NCI-H128 (cell line): Measurements from ENCODE around the gene TMEM236.

Source experiments
- DNase-seq: peaks from one replicate; lab custom pipeline; 2025; ENCODE audit not compliant: unreplicated experiment; lab: John Stamatoyannopoulos, UW

The TMEM236 gene

DNA sequence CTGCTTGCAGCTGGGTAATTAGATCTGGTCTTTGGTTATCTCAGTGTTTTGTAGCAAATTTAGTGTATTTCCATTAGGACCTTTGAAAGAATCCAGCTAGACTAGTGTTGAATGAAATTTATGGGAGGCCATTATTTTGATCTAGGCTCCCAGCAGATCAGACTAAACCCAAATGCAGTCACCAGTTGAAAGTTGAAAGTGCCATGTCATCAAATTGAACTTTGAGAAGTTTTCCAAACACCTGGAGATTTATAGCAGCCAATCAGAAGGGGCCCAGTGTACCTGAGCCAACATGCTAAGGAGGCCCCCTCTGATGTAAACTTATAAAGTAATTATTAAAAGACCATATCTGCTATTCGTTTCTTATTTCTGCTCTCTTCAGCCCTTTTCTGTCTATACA is 11.3 kb upstream of the TMEM236 start:
- DNase-seq: no peak

DNA sequence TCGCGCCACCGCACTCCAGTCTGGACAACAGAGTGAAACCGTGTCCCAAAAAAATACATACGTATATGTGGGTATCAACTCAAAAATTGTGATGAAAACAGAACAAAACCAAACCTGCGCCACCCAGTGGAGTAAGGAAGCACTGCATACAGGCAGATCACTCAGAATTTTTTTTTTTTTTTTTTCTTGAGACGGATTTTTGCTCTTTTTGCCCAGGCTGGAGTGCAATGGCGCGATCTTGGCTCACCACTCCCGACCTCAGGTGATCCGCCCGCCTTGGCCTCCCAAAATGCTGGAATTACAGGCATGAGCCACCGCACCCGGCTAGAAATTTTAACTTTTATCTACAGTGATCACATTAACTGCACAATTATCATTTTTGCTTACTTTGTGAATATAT is 9.1 kb upstream of the TMEM236 start:
- DNase-seq: no peak

DNA sequence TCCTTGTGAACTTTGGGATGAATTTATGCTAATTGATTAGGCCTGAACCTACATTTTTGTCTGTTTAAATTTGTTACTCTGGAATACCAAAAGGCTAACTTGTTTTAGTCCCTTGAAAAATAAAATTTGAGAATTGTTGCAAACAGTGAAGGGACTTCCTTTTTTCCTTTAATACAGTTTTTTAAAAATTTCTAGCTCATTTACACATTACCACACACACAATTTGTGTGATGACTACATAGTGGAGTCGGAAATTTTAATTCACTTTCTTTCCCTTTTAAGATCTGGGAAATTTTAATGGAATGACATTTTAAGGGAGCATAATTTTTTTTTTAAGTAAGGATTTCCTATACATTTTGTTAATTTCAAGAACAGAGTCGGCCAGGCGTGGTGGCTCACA is 8.6 kb upstream of the TMEM236 start:
- DNase-seq: no peak

DNA sequence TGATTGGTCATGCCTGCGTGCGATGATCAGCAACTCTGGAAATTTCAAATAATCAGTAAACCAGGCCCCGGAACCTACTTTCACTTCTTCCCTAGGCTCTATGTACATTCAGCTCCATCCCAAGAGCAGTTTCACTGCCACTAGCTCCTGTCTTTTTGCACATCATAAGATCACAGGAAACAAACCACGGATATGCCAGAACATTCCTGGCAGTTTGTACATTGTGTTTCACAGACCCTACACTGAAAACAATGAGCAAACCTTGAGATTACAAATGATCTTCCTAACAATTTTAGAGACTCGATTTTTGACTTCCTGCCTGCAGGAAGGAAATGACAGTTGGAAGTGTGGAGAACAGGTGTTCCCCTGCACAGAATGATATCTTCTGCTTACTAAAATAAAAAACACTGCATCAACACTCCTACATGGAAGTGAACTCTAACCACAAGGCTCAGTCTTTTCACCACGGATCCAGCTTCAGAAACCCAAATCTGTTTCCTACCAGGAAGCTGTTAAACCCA is 7.6 kb upstream of the TMEM236 start:
- DNase-seq: no peak

DNA sequence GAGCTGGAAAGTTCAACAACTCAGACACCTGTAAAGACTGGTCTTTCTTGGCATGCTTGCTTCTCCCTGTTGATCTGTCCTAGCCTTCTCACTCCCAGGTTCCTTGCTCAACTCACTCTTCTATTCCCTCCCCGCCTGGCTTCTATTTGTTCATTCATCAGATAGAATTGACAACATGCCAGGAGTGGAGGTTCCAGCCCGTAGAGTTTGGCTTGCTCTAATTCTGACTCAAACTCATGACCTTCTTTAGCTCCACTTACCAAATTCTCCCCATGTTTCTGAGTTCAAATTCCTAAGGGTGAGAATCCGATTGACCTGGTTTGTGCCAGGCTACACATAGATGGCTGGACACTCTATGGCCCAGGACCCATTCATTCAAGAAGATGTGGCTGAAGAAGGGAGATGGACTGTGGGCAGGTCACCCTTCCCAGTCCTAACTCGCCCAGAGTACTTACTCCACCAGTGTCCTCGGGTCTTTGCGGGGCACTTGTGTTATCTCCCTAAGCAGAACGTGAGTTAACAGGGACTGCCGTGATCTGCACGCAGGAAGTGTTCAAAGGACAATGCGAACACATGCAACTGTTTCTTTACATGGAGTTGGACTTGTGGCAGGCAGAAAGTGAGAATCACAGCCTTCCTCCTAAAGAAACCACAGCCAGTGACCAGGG is 4.0 kb upstream of the TMEM236 start:
- DNase-seq: no peak

DNA sequence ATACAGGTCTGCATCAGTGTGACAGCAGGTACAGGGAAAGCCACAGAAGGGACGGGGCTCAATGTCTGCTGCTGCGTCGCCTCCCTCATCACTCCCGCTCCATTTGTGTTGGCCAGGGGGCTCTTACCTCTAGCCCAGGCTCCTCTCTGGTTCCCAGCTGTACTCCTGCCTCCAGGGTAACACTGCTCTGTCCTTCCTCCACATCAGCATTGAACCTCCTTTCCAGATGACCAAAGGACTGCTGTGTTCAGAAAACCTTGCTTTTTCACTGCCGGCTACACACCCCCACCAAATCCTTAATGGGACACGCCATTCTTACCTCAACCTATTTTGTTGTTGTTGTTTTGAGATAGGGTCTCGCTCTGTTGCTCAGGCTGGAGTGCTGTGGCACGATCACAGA is 2.1 kb upstream of the TMEM236 start:
- no peak for DNase-seq

DNA sequence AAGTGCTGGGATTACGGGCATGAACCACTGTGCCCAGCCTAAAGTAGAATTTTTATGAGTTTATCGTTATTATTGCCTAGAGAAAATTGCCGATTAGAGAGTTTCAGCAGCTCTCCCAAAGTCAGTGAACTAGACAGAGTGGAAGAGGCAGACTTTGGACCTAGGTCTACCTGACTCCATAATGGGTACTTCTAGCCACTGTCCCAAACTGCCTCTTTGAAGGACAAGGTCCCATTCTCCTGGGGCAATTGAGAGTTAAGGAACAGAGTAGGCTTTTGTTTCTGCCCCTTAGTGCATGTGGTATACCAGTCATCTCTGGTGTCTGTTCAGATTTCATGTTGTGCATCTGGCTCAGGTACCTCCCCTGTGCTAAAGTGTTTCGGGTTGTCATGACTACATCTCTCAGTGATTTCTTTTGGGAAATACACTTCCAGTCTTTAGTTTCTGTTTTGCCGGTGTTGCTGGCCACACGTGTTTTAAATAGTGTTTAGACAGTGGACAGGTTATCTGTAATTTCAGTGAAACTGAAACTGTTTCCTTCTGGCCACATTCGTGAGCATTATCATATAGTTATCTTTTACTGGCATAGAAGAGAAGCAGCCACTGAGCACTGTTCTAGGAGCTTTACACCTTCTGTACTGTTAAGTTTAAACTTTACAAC is 4.7 kb downstream of the TMEM236 start:
- no peak for DNase-seq

DNA sequence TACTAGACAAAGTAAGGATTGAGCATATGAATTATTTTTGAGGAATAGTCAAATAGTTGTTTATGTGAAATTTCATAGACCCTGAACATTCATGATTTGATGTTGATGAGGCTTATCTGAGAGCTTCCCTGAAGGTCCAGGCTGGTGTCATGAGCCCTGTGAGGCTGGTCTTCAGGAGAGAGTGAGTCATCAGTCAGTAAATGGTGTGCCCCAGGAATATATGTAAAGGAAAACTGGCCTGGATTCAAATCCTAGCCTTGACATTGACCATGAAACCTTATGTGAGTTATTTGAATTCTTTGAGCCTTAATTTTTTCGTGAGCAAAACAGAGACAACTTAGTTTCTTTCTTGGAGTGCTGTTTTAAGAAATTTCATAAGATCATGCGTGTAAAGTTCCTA is 6.2 kb downstream of the TMEM236 start:
- no peak for DNase-seq

DNA sequence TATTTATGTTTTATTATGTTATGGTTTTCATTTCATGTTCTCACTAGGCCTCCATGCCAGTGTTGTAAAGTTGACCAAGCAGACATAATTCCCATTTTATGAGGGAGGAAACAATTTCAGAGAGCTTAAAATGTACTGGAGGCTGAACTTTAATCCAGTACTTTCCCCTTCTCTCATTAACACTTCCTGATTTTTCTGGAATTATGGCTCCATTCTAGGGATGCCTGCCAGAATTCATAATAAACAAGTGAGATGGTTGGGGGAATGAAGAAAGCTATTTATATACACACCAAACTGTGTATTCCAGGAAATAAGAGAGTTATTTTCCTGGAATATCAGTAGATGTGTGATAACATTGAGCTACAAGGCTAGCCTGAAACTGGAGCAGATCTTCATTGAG is 6.9 kb downstream of the TMEM236 start:
- no peak for DNase-seq

DNA sequence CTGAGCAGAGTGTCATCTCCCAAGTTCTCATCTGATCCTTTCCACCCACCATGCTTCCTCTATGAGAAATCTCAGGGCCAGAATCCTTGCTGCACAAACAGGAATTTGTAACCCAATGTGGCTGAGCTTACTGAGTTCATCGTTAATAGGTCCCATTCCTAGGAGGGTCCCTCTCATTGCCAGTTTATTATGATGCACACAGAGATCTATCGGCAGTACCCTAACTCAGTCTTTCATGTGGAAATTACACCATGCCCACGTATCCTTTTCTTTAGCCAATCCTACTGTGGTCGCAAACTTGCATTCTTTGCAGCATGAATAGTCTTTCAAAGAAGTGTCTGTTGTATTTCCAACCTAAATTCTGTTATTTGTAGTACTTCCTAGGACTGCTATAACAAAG is 12.1 kb downstream of the TMEM236 start:
- DNase-seq: no peak

DNA sequence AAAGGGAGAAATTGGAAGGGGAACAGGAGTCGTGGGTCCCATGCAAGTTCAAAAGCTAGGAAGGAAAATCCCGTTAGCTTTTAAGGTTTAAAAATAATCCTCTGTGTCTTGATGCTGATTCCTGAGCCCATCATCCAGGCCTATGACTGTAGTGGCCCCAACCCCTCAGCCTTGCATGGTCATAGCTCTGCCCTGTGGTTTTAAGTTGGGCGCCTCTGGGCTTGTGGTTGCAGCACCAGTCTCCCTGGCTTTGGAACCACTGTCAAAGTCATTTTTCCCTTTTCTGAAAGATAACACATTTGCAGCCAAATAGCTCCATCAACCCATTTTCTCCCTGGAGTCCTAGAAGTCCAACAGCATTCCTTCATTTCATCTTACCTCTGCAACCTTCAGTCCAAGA is 13.6 kb downstream of the TMEM236 start:
- DNase-seq: no peak

DNA sequence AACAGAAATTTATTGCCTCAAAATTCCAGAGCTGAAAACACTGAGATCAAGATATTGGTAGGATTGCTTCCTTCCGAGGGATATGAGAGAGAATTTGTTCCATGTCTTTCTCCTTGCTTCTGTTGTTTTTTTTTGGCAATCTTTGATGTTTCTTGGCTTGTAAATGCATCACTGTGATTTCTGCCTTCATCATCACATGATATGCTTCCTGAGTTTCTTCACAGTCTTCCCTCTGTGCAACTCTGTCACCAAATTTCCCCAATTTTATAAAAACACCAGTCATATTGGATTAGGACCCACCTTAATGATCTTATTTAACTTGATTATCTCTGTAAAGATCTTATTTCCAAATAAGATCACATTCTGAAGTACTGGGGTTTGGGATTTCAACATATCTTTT is 14.7 kb downstream of the TMEM236 start:
- no peak for DNase-seq

DNA sequence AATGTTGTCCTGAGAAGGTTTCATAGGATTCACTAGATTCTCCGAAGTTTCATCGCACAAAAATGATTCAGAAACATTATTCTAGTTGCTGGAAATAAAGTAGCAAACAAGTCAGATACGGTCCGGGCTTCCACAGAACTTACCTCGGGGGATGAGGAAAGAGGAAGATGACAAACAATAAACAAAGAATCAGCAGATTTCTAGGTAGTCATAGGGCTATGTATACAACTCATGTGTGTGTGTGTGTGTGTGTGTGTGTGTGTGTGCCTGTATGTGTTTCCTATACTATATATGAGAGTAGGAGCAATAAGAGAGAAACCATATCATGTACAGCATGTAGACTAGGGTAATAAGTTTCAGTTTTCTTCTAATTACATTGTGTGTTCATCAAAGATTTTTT is 16.5 kb downstream of the TMEM236 start:
- DNase-seq: no peak

DNA sequence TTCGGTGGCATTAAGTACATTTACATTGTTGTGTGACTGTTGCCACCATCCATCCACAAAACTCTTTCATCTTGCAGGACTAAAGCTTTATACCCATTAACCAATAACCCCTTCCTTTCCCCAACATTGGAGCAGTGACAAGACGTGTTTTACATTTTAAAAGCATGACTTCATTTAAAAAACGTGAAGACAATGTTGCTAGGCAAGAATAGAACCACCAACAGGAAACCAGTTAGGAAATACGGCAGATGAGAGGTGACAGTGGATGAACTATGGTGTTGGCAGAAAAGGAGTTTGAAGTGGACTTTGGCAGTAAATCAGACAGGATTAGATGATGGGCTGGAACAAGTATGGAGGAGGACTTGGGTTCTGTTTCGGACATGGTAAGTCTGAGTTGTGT is 17.0 kb downstream of the TMEM236 start:
- DNase-seq: no peak

DNA sequence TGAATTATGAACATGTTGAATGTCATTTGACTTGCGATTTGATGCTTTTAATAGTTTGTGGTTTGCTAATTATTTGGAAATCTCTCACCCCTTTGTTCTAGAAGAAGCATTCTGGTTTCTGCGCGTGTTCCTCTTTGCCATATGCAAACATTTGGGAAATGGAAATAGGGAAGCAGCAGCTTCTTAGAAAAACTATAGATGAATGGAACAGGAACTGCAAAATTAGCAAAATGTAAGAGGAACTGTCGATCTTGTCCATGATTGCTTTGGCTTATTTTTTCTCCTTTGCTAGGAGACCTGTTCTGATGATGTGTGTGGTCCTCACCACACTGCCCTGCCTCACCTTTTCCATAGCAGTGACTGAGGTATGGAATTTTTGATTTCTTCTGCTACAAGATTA is 19.0 kb downstream of the TMEM236 start:
- no peak for DNase-seq

DNA sequence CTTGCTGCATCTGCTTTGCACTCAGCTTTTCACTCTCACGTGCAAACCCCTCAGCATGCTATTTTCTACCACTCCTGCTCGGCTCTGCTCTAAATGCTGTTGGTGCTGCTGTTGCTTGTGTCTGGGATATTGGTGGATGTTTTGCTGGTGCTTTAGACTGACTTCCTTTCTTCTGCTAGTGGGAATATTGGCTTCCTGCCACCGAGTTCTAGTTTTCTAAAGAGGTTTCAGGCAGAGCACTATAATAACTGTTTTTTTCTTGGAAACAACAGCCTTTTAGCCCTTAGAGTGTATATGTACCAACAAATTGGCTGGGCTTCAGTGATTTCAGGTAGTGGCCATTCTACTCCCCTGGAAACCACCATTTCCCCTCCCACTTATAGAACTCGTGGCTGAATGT is 27.8 kb downstream of the TMEM236 start:
- DNase-seq: no peak

DNA sequence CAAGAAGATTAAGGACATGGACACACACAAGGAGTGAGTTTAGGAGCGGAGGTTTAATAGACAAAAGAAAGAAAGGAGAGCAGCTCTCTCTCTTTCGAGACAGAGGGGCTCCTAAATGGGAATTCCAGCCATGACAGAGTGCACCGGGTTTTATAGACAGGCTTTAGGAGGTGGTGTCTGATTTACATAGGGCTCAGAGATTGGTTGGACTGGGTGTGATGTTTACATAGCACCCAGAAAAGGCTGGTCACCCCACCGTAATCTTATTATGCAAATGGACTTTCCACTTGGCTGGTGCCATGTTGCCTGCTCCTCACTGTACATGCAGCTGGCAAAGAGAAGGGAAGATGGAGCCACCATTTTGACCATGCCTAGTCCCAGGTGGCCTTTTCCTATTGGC is 28.7 kb downstream of the TMEM236 start:
- no peak for DNase-seq

DNA sequence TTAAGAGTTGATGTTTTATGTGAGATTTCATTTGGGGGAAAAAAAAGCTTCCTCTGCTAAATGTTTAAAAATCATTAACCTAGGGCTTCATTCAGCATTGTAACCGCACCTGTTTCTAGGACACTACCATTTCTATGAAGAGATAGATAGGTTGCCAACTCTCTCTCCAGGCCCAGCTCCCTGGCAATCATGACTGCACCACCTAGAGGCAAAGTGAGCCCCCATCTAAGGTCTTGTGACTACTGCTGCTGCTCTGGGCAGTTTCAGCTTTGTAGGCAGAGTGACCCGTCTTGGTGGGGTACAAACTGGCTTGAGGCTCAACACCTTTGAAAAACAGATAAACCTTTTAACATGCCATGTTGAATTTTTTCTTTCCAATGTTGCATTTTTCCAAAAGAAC is 29.9 kb downstream of the TMEM236 start:
- no peak for DNase-seq

DNA sequence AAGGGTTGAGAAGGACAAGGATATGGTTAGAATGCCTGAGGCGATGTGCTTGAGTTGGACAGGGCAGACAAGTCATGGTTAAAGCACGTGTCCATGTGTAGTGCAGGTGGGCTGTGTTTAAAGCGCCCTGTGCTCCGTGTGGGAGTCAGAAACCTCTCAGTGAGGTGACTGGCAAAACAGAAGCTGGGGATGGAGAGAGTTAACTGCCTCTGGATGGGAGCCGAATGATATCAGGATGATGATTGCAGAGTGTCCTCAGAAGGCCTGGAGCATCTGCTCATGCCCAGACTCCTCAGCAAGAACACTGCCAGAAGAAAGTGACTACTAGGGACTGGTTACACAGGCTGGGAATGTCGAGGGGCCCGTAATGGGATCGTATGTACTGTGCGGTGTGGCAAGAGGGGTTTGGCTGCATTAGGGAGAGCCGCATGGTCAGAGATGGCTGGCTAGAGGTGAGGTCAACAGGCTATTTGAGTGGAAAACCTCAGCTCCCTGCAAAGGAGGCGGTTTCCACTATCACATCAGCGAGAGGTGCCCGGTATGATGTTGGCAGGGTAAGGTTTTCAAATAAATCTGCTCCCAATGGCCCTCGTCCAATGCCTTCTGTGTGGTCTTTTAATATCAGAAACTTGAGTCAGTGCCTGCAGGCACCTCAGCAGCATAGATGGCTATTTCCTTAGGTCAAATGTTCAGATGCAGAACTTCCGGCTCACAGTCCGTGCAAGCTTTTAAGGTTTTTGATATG is 31.1 kb downstream of the TMEM236 start:
- DNase-seq: no peak

DNA sequence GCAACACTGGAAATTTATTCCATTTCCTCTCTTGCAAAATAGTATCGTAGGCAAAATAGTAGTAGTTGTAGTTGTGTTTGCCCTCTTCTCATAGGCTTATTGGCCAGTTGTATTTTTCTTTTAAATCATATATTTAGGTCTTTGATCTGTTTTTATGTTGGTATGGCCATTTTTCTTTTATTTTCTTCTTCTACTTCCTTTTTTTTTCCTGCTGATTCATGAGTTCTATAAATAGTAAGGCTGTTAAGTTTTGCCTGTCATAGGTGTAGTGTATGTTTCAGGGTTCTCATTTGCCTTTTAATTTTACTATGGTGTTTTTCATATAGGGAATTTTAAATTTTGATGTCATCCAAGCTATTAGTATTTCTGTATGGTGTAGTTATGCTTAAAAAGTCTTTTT is 31.8 kb downstream of the TMEM236 start:
- DNase-seq: no peak

DNA sequence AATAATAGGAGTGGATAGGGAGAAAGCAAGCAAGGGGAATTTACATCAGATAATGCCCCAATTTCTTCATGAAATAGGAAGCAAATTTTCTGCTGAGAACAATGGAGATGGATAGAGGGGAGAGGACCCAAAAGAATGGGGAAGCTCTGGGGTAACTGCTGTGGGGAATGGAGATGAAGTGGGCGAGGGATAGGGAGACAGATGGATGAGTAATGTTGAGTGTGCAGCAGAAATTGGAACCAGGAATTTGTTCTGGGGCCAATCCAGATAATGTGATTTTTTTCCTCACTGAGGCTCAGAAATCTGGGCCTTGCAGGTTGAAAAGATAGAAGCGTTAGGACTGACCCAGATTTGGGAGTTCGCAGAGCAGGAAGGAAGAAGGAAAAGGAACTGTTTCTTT is 32.7 kb downstream of the TMEM236 start:
- DNase-seq: no peak

DNA sequence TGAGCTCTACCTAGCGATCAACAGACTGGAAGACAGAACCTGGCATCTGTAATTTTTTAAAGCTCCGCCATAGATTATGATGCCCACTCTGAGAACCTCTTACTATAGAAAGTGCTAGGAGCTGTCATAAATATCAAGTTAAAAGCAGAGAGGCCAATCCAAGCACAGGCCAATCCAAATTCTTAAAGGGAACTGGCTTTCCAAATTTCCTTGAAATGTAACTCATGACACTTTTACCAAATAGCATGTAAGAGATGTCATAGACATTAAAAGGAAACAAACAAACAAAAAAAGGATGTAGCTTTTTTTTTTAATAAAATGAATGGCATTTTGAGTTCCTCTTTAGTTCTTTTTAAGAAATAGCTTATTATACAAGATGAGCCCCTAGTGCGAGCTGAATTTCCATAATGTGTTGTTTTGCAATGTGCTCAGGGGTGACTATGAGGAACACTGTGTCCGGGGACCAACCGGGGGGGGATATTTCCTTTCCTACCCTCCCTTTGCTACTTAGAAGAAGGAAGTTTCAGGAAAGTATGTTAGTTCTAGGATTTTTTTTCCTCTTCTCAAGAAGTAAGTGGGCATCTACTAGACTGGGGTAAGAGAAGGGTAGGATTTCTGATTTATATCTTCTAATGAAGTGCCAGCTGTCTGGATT is 33.4 kb downstream of the TMEM236 start:
- no peak for DNase-seq
